CD14-positive monocyte (primary cell): ENCODE measurements around the gene FGD2. TPM values are rescaled to one million over a fixed set of nuclear protein-coding genes. Genes with fewer than 3 reads are reported as not detected.

Experiments
- DNase-seq, 3 donors: peaks; one replicate each; pipeline ENCODE4 v3.0.0-alpha.2; 2011 to 2022
- H2AFZ ChIP-seq: 2 replicates; pipeline ENCODE4 v1.6.0; 2012; ENCODE audit warnings: mild to moderate bottlenecking, low read depth, low read length, inconsistent platforms; ENCODE audit not compliant: insufficient read depth, poor library complexity, severe bottlenecking
- H3K27ac ChIP-seq, 2 donors: 1 replicate in 1 of 2; 2 replicates in 1 of 2; pipeline ENCODE4 v1.5.1; 2012 to 2013; ENCODE audit warnings: low read length in 2 of 2, control low read depth in 1 of 2, inconsistent platforms in 1 of 2, low read depth in 1 of 2, mild to moderate bottlenecking in 1 of 2
- H3K27me3 ChIP-seq, 2 donors: one replicate each; pipeline versions ENCODE4 v1.6.0 to v1.6.1; 2011 to 2013; ENCODE audit warnings: low read length in 2 of 2; ENCODE audit not compliant: control insufficient read depth in 2 of 2, insufficient read depth in 2 of 2
- H3K36me3 ChIP-seq, 2 donors: replicated peaks in 1 of 2; 1 replicate in 1 of 2; 2 replicates in 1 of 2; pipeline versions ENCODE4 v1.5.1 to v1.6.1; 2012 to 2013; ENCODE audit warnings: low read length in 2 of 2, control low read depth in 1 of 2, inconsistent platforms in 1 of 2, mild to moderate bottlenecking in 1 of 2; ENCODE audit not compliant: insufficient read depth in 2 of 2, control insufficient read depth in 1 of 2
- H3K4me1 ChIP-seq, 2 donors: 1 replicate in 1 of 2; 2 replicates in 1 of 2; pipeline versions ENCODE4 v1.5.1 to v1.6.1; 2012 to 2013; ENCODE audit warnings: low read length in 2 of 2, control low read depth in 1 of 2, inconsistent platforms in 1 of 2, mild to moderate bottlenecking in 1 of 2, moderate library complexity in 1 of 2; ENCODE audit not compliant: insufficient read depth in 2 of 2, control insufficient read depth in 1 of 2
- H3K4me2 ChIP-seq: replicated peaks from 2 replicates; pipeline ENCODE3; 2012; ENCODE audit warnings: low read length, moderate library complexity, mild to moderate bottlenecking; ENCODE audit not compliant: poor library complexity, severe bottlenecking; ENCODE audit errors: extremely low read depth
- H3K4me3 ChIP-seq, 3 experiments: fragments of 200-600 bp in 1 of 3; sonication (generic) in 1 of 3; replicated peaks in 1 of 3; 1 replicate in 2 of 3; 2 replicates in 1 of 3; pipeline ENCODE4 v1.5.1; 2011 to 2013; ENCODE audit warnings: low read length in 3 of 3, mild to moderate bottlenecking in 3 of 3, control low read depth in 2 of 3, low read depth in 2 of 3, inconsistent platforms in 1 of 3, moderate library complexity in 1 of 3
- H3K79me2 ChIP-seq: 2 replicates; pipeline ENCODE4 v1.6.0; 2012; ENCODE audit warnings: mild to moderate bottlenecking, control low read depth, inconsistent platforms, low read length, moderate library complexity; ENCODE audit not compliant: insufficient read depth
- H3K9ac ChIP-seq: 2 replicates; pipeline ENCODE4 v1.6.0; 2017; ENCODE audit warnings: low read length, mild to moderate bottlenecking; ENCODE audit not compliant: insufficient read depth, poor library complexity, severe bottlenecking
- H3K9me3 ChIP-seq, 2 donors: replicated peaks in 1 of 2; 1 replicate in 1 of 2; 2 replicates in 1 of 2; pipeline versions ENCODE4 v1.5.1 to v1.6.1; 2012 to 2013; ENCODE audit warnings: low read length in 2 of 2, control low read depth in 1 of 2; ENCODE audit not compliant: control insufficient read depth in 1 of 2, insufficient read depth in 1 of 2
- H4K20me1 ChIP-seq: 2 replicates; pipeline ENCODE4 v1.6.0; 2012; ENCODE audit warnings: mild to moderate bottlenecking, low read length, control low read depth, moderate library complexity; ENCODE audit not compliant: insufficient read depth
- H3K27ac Mint-ChIP-seq, 7 donors: one replicate each; pipeline ENCODE4 v1.8.0; 2020; ENCODE audit warnings: mild to moderate bottlenecking in 7 of 7, mixed read lengths in 7 of 7, moderate library complexity in 6 of 7, inconsistent platforms in 2 of 7
- H3K27me3 Mint-ChIP-seq, 3 donors: one replicate each; pipeline ENCODE4 v1.8.0; 2021 to 2022; ENCODE audit warnings: low read depth in 3 of 3, mild to moderate bottlenecking in 3 of 3, mixed read lengths in 3 of 3, moderate library complexity in 3 of 3, inconsistent platforms in 1 of 3
- H3K36me3 Mint-ChIP-seq, 2 donors: one replicate each; pipeline ENCODE4 v1.8.0; 2020; ENCODE audit warnings: mixed read lengths in 2 of 2, inconsistent platforms in 1 of 2, mild to moderate bottlenecking in 1 of 2
- H3K4me1 Mint-ChIP-seq: one replicate; pipeline ENCODE4 v1.8.0; 2020; ENCODE audit warnings: mild to moderate bottlenecking, mixed read lengths
- H3K4me3 Mint-ChIP-seq, 2 donors: one replicate each; pipeline ENCODE4 v1.8.0; 2020; ENCODE audit warnings: mild to moderate bottlenecking in 2 of 2, mixed read lengths in 2 of 2, moderate library complexity in 1 of 2
- H3K9me3 Mint-ChIP-seq, 7 donors: one replicate each; pipeline ENCODE4 v1.8.0; 2020 to 2022; ENCODE audit warnings: mixed read lengths in 7 of 7, mild to moderate bottlenecking in 6 of 7, moderate library complexity in 6 of 7, inconsistent platforms in 2 of 7
- WGBS: methylation state at CpG from one replicate; pipeline ENCODE4 v1.1.5; 2013; ENCODE audit warnings: missing lambda C conversion rate; ENCODE audit not compliant: insufficient coverage; 5-methylcytosine and 5-hydroxymethylcytosine counted together
- intact Hi-C, 2 donors: fragments of 100-400 bp; cut with micrococcal nuclease; formaldehyde crosslinking; loops; one replicate each; pipeline versions ENCODE4 v1.15.0 to v1.15.1; 2023
- polyA plus RNA-seq, 3 donors: library from polyadenylated mRNA; depleted of rRNA in 1 of 3; unstranded in 2 of 3; stranded (reverse) in 1 of 3; fragments of 300-500 nt in 2 of 3; fragments of >200 nt in 1 of 3; fragmentation: Illumina TruSeq in 2 of 3; gene quantifications; 1 replicate in 2 of 3; 2 replicates in 1 of 3; pipeline ENCODE4 v1.2.3, GENCODE V29; 2012 to 2021
- TF ChIP-seq, protein P1 (sequence below): fragments of 200-600 bp; IDR thresholded peaks from one replicate; pipeline ENCODE4 v1.8.0; 2022; ENCODE audit warnings: antibody characterized with exemption, mild to moderate bottlenecking

FGD2 gene
- polyA plus RNA-seq, 3 donors, result 25.3 to 356 (median 50.0) TPM

- no peaks in the 10 kb centered on the region for H3K36me3 ChIP-seq
- intact Hi-C loops, result no loop called here
- H3K4me3 ChIP-seq, result no peak overlapping the region
- no peaks in the 10 kb centered on the region for H4K20me1 ChIP-seq
- WGBS, result 93% methylated on average over 4 of the region's 15 CpGs
- no peak overlapping the region for H3K9ac ChIP-seq
- H3K27me3 Mint-ChIP-seq, result peaks cover 1 to 4% (median 3%) of the 10 kb centered on the region in 3 donors
- H3K27ac ChIP-seq, result no peak overlapping the region
- H3K4me2 ChIP-seq, result no peak overlapping the region
- H3K4me1 ChIP-seq, result peaks cover 12 to 17% of the 10 kb centered on the region in 2 donors
- H3K9me3 ChIP-seq, result no peaks in the 10 kb centered on the region
- H3K27ac Mint-ChIP-seq, result peak overlapping the region in 1 of 7 donors; percentile 32
- H3K27me3 ChIP-seq, result no peaks in the 10 kb centered on the region
- no peak overlapping the region for H2AFZ ChIP-seq
- TF ChIP-seq, protein P1, sequence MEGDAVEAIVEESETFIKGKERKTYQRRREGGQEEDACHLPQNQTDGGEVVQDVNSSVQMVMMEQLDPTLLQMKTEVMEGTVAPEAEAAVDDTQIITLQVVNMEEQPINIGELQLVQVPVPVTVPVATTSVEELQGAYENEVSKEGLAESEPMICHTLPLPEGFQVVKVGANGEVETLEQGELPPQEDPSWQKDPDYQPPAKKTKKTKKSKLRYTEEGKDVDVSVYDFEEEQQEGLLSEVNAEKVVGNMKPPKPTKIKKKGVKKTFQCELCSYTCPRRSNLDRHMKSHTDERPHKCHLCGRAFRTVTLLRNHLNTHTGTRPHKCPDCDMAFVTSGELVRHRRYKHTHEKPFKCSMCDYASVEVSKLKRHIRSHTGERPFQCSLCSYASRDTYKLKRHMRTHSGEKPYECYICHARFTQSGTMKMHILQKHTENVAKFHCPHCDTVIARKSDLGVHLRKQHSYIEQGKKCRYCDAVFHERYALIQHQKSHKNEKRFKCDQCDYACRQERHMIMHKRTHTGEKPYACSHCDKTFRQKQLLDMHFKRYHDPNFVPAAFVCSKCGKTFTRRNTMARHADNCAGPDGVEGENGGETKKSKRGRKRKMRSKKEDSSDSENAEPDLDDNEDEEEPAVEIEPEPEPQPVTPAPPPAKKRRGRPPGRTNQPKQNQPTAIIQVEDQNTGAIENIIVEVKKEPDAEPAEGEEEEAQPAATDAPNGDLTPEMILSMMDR, result no peak
- peaks cover 21% of the 10 kb centered on the region for H3K4me1 Mint-ChIP-seq
- no peaks in the 10 kb centered on the region for H3K36me3 Mint-ChIP-seq
- H3K9me3 Mint-ChIP-seq, result peaks cover 0 to 2% (median 0%) of the 10 kb centered on the region in 7 donors
- no peak overlapping the region for H3K4me3 Mint-ChIP-seq
- H3K79me2 ChIP-seq, result no peaks in the 10 kb centered on the region
- no peak for DNase-seq
These were observed 6.2 kb upstream of the FGD2 start for GRCh38 chr6:36999061-36999750.

DNA sequence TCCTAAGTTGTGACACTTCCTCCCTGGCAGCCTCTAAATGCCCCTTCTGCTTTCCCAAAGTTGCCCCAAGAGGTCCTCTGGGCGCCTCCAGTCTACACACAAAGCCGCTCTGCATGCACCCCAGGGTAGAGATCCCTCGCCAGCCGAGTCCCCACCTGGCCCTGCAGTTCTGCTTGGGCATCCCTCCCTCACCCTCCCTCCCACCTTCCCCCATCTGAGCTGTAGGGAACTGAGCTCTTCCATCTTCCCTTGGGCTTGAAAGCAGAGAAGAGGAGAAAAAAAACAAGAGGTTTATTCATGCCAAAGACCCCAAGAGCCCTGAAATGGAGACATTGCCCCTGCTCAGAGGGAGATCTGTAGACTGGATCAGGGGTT, 5.7 kb upstream of the FGD2 start:
- H3K36me3 Mint-ChIP-seq, result no peaks in the 10 kb centered on the region
- DNase-seq, result no peak
- H3K27me3 Mint-ChIP-seq, result peaks cover 1 to 3% (median 2%) of the 10 kb centered on the region in 3 donors
- H3K4me3 Mint-ChIP-seq, result no peak overlapping the region
- Histone ChIP-seq H3K4me1 (peaks cover 12 to 17% of the 10 kb centered on the region in 2 donors), H3K9me3 (no peaks in the 10 kb centered on the region), H3K4me2 (no peak overlapping the region), H3K27ac (no peak overlapping the region), H4K20me1 (no peaks in the 10 kb centered on the region), H3K36me3 (no peaks in the 10 kb centered on the region), H3K79me2 (no peaks in the 10 kb centered on the region), H3K27me3 (no peaks in the 10 kb centered on the region), H3K9ac (no peak overlapping the region), H3K4me3 (no peak overlapping the region), H2AFZ (no peak overlapping the region)
- WGBS, result 100% methylated on average over 1 of the region's 4 CpGs
- intact Hi-C loops, result no loop called here
- H3K4me1 Mint-ChIP-seq, result peaks cover 24% of the 10 kb centered on the region
- H3K9me3 Mint-ChIP-seq, result peaks cover 0 to 2% (median 0%) of the 10 kb centered on the region in 7 donors
- peak overlapping the region in 1 of 7 donors; percentile 32 for H3K27ac Mint-ChIP-seq
- TF ChIP-seq, protein P1, result no peak
